IPS DF 4.7 (cell line): ENCODE data around the gene MAPT.

ENCODE experiments used
- DNase-seq: peaks from one replicate; pipeline ENCODE4 v3.0.0-alpha.2; 2013; ENCODE audit warnings: low spot score; ENCODE audit errors: extremely low read depth

The MAPT gene

GRCh38 chr17:46047398-46047797 is 153.0 kb downstream of the MAPT start:
- no peak for DNase-seq

GRCh38 chr17:46047856-46048255 is 153.5 kb downstream of the MAPT start:
- DNase-seq, result no peak

- no peak for DNase-seq
These were observed 155.3 kb downstream of the MAPT start for GRCh38 chr17:46049656-46050055.

- DNase-seq, result no peak
These were observed 159.7 kb downstream of the MAPT start for GRCh38 chr17:46053911-46054534.

GRCh38 chr17:46056800-46057304 is 162.5 kb downstream of the MAPT start:
- no peak for DNase-seq

GRCh38 chr17:46057366-46057765 is 163.0 kb downstream of the MAPT start:
- no peak for DNase-seq

GRCh38 chr17:46059486-46059885 is 165.1 kb downstream of the MAPT start:
- DNase-seq, result no peak

- DNase-seq, result no peak
These were observed 166.1 kb downstream of the MAPT start for GRCh38 chr17:46060461-46060860.

GRCh38 chr17:46061435-46061834 is 167.1 kb downstream of the MAPT start:
- no peak for DNase-seq

GRCh38 chr17:46063241-46063640 is 168.9 kb downstream of the MAPT start:
- DNase-seq, result no peak

- DNase-seq, result no peak
These were observed 170.1 kb downstream of the MAPT start for GRCh38 chr17:46064460-46064859.

- DNase-seq, result no peak
These were observed 177.4 kb downstream of the MAPT start for GRCh38 chr17:46071796-46072195.

- no peak for DNase-seq
These were observed 178.6 kb downstream of the MAPT start for GRCh38 chr17:46072998-46073397.

GRCh38 chr17:46074540-46074939 is 180.2 kb downstream of the MAPT start:
- no peak for DNase-seq
